ENCODE data around the gene RBFOX2. TPM values are rescaled to one million over a fixed set of nuclear protein-coding genes. Genes with fewer than 3 reads are reported as not detected.

Gene RBFOX2
- total and polyA plus RNA-seq, 12 donors: 15.7 to 86.6 (median 69.8) TPM

- no peak for DNase-seq
- no peaks in the 10 kb centered on the region for H3K4me1 ChIP-seq (replicated peaks in 1 of 2)
- no peaks in the 10 kb centered on the region for H3K9me3 ChIP-seq (replicated peaks in 1 of 3)
- TF ChIP-seq POLR2A (IDR thresholded peaks at IDR 0.05): no peak
- TF ChIP-seq, protein P1, sequence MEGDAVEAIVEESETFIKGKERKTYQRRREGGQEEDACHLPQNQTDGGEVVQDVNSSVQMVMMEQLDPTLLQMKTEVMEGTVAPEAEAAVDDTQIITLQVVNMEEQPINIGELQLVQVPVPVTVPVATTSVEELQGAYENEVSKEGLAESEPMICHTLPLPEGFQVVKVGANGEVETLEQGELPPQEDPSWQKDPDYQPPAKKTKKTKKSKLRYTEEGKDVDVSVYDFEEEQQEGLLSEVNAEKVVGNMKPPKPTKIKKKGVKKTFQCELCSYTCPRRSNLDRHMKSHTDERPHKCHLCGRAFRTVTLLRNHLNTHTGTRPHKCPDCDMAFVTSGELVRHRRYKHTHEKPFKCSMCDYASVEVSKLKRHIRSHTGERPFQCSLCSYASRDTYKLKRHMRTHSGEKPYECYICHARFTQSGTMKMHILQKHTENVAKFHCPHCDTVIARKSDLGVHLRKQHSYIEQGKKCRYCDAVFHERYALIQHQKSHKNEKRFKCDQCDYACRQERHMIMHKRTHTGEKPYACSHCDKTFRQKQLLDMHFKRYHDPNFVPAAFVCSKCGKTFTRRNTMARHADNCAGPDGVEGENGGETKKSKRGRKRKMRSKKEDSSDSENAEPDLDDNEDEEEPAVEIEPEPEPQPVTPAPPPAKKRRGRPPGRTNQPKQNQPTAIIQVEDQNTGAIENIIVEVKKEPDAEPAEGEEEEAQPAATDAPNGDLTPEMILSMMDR (IDR thresholded peaks at IDR 0.05): no peak
- peaks cover 0 to 3% of the 10 kb centered on the region in 2 donors for H3K36me3 ChIP-seq (replicated peaks in 1 of 2)
- H3K27me3 ChIP-seq: no peaks in the 10 kb centered on the region
- intact Hi-C loops (cut with DNase I): no loop called here
- H3K27ac ChIP-seq: no peak overlapping the region
- 89 to 96% (median 93%) methylated on average over 12 of the region's 12 CpGs for WGBS, 4 donors
- no peak overlapping the region for H3K4me3 ChIP-seq
These were observed 291.9 kb downstream of the RBFOX2 start for GRCh38 chr22:35736701-35737100.

DNA sequence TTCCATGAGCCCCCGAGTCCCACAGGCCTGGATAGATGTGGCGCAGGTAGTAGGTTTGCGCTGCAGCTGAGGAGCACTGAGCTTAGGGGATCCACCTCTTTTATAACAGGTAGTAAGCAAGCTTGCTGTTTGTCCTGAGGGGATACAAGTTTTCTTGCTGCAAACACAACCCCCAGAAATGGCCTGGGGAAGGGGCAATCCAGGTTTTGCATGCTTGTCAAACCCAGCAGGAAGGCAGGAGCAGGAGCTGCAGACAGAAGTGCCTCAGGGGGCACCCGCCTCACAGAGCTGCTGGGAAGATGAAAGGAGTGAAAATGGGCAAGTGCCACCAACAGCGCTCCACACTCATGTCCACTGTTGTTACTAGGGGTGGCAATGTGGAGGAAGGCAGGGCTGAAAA is 292.5 kb downstream of the RBFOX2 start:
- no peak for TF ChIP-seq POLR2A (IDR thresholded peaks at IDR 0.05)
- TF ChIP-seq, protein P1 (IDR thresholded peaks at IDR 0.05): no peak
- no peaks in the 10 kb centered on the region for H3K4me1 ChIP-seq (replicated peaks in 1 of 2)
- H3K9me3 ChIP-seq (replicated peaks in 1 of 3): no peaks in the 10 kb centered on the region
- no peak overlapping the region for H3K4me3 ChIP-seq
- no peak overlapping the region for H3K27ac ChIP-seq
- intact Hi-C loops (cut with DNase I): no loop called here
- 95 to 100% (median 96%) methylated on average over 5 of the region's 5 CpGs for WGBS, 4 donors
- no peak for DNase-seq
- peaks cover 0 to 3% of the 10 kb centered on the region in 2 donors for H3K36me3 ChIP-seq (replicated peaks in 1 of 2)
- no peaks in the 10 kb centered on the region for H3K27me3 ChIP-seq

GRCh38 chr22:35735542-35735941 is 293.1 kb downstream of the RBFOX2 start:
- H3K36me3 ChIP-seq (replicated peaks in 1 of 2): peaks cover 0 to 3% of the 10 kb centered on the region in 2 donors
- no peaks in the 10 kb centered on the region for H3K27me3 ChIP-seq
- no peak overlapping the region for H3K27ac ChIP-seq
- H3K9me3 ChIP-seq (replicated peaks in 1 of 3): no peaks in the 10 kb centered on the region
- no peaks in the 10 kb centered on the region for H3K4me1 ChIP-seq (replicated peaks in 1 of 2)
- WGBS, 4 donors: 63 to 85% (median 80%) methylated on average over 1 of the region's 1 CpG
- peak in 1 of 7 donors; percentile 20 for DNase-seq
- intact Hi-C loops (cut with DNase I): no loop called here
- H3K4me3 ChIP-seq: no peak overlapping the region
- TF ChIP-seq POLR2A (IDR thresholded peaks at IDR 0.05): no peak
- TF ChIP-seq, protein P1 (IDR thresholded peaks at IDR 0.05): no peak

- peak in 1 of 7 donors; percentile 43 for DNase-seq
- Histone ChIP-seq H3K27me3 (no peaks in the 10 kb centered on the region), H3K27ac (no peak overlapping the region), H3K4me3 (no peak overlapping the region), H3K9me3 (replicated peaks in 1 of 3) (no peaks in the 10 kb centered on the region), H3K4me1 (replicated peaks in 1 of 2) (no peaks in the 10 kb centered on the region), H3K36me3 (replicated peaks in 1 of 2) (peaks cover 0 to 3% of the 10 kb centered on the region in 2 donors)
- intact Hi-C loops (cut with DNase I): no loop called here
- WGBS, 4 donors: 78 to 90% (median 84%) methylated on average over 6 to 7 of the region's 7 CpGs
- TF ChIP-seq POLR2A (IDR thresholded peaks at IDR 0.05): no peak
- TF ChIP-seq, protein P1 (IDR thresholded peaks at IDR 0.05): no peak
These were observed 294.2 kb downstream of the RBFOX2 start for GRCh38 chr22:35734517-35734827.

All from adrenal gland (tissue), 12 donors.